ENCODE data around the gene LIPE.

Gene LIPE

DNA sequence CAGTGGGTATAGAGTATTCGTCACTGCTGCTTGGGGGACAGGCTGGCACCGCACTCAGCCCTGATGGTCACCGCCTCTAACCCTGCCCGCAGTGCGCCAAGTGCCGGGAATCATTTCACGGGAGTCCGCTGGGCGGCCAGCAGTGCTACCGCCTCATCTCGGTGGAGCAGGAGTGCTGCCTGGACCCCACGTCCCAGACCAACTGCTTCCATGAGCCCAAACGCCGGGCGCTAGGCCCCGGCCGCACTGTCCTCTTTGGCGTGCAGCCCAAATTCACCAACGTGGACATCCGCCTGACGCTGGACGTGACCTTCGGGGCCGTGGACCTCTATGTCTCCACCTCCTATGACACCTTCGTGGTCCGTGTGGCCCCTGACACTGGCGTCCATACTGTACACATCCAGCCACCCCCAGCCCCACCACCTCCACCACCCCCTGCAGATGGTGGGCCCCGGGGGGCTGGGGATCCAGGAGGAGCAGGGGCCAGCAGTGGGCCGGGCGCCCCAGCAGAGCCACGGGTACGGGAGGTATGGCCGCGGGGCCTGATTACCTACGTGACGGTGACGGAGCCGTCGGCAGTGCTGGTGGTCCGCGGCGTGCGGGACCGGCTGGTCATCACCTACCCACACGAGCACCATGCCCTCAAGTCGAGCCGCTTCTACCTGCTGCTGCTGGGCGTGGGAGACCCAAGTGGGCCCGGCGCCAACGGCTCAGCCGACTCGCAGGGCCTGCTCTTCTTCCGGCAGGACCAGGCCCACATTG lies 51.6 kb downstream of the LIPE start:
- no peak overlapping the region for H3K4me3 ChIP-seq (ENCODE audit: low read depth, low read length)
- no peak for DNase-seq (ENCODE audit: low read depth, low spot score)
- TF ChIP-seq, protein P1, sequence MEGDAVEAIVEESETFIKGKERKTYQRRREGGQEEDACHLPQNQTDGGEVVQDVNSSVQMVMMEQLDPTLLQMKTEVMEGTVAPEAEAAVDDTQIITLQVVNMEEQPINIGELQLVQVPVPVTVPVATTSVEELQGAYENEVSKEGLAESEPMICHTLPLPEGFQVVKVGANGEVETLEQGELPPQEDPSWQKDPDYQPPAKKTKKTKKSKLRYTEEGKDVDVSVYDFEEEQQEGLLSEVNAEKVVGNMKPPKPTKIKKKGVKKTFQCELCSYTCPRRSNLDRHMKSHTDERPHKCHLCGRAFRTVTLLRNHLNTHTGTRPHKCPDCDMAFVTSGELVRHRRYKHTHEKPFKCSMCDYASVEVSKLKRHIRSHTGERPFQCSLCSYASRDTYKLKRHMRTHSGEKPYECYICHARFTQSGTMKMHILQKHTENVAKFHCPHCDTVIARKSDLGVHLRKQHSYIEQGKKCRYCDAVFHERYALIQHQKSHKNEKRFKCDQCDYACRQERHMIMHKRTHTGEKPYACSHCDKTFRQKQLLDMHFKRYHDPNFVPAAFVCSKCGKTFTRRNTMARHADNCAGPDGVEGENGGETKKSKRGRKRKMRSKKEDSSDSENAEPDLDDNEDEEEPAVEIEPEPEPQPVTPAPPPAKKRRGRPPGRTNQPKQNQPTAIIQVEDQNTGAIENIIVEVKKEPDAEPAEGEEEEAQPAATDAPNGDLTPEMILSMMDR (IDR thresholded peaks at IDR 0.05; ENCODE audit: low read depth, low read length), result no peak
- in situ Hi-C loops (cut with HindIII; ENCODE audit: low sequenced_read_pairs), result no loop called here

- TF ChIP-seq, protein P1 (IDR thresholded peaks at IDR 0.05; ENCODE audit: low read depth, low read length), result no peak
- DNase-seq (ENCODE audit: low read depth, low spot score), result no peak
- in situ Hi-C loops (cut with HindIII; ENCODE audit: low sequenced_read_pairs), result no loop called here
- no peak overlapping the region for H3K4me3 ChIP-seq (ENCODE audit: low read depth, low read length)
Observed at GRCh38 chr19:42374826-42375376, 52.3 kb downstream of the LIPE start.

DNA sequence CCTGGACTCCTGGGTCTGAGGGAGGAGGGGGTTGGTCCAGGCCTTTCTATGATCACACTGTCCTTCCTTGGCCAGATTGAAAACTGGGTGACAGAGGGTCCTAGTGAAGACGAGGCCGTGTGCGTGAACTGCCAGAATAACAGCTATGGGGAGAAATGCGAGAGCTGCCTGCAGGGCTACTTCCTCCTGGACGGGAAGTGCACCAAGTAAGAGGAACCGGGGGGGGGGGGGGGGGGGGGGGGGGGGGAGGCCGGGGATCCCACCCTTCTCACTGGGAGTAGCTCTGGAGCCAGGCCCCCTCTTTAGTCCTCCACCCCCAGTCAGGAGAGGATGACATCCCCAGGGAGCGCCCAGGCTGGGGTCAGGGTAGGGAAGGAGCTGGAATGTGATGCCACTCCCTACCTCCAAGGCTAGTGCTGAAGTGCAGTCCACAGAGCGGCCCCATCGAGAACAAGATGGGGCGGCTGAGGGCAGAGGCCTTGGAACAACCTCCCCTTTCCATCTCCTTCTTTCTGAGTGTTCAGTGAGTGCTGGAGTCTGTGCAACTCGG lies 56.5 kb downstream of the LIPE start:
- H3K4me3 ChIP-seq (ENCODE audit: low read depth, low read length), result no peak overlapping the region
- DNase-seq (ENCODE audit: low read depth, low spot score), result peak; percentile 28
- in situ Hi-C loops (cut with HindIII; ENCODE audit: low sequenced_read_pairs), result no loop called here
- TF ChIP-seq, protein P1 (IDR thresholded peaks at IDR 0.05; ENCODE audit: low read depth, low read length), result no peak

DNA sequence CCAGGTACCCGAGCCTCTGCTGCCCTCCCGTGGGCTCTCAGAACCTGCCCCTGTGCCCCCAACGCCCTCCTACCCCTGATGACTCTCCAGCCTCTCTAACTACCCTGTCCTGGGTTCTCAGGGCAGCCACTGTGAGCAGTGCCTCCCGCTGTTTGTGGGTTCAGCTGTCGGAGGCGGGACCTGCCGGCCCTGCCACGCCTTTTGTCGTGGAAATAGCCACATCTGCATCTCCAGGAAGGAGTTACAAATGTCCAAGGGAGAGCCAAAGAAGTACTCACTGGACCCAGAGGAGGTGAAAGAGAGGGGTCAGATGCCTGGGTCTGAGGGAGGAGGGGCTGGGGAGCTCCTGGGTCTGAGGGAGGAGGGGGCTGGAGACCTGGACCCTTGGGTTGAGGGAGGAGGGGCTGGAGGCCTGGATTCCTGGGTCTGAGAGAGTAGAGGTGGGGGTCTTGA lies 57.1 kb downstream of the LIPE start:
- in situ Hi-C loops (cut with HindIII; ENCODE audit: low sequenced_read_pairs), result no loop called here
- no peak overlapping the region for H3K4me3 ChIP-seq (ENCODE audit: low read depth, low read length)
- TF ChIP-seq, protein P1 (IDR thresholded peaks at IDR 0.05; ENCODE audit: low read depth, low read length), result no peak
- DNase-seq (ENCODE audit: low read depth, low spot score), result no peak

DNA sequence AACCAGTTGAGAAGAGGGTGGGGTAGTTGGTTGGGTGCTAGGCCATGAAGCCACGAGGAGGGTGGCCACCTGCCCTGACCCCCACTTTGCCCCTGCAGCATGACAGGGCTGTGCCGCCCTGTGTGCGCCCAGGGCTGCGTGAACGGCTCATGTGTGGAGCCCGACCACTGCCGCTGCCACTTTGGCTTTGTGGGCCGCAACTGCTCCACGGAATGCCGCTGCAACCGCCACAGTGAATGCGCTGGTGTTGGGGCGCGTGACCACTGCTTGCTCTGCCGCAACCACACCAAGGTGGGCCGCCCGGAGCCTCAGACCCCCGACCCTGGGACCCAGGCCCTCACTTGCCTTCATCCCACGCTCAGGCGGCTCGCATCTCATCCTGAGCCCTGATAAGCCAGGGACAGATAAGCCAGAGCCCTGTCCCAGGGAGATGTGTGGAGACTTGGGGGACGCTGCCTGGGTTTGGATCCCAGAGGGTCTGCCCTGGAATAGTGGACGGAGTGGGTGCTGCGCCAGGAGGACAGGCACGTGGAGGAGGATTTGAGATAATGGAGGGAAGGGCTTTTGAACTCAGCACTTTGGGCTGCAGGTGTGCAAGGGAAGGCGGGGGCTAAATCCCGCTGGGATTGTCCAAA lies 57.6 kb downstream of the LIPE start:
- H3K4me3 ChIP-seq (ENCODE audit: low read depth, low read length), result no peak overlapping the region
- in situ Hi-C loops (cut with HindIII; ENCODE audit: low sequenced_read_pairs), result no loop called here
- TF ChIP-seq, protein P1 (IDR thresholded peaks at IDR 0.05; ENCODE audit: low read depth, low read length), result no peak
- DNase-seq (ENCODE audit: low read depth, low spot score), result no peak

DNA sequence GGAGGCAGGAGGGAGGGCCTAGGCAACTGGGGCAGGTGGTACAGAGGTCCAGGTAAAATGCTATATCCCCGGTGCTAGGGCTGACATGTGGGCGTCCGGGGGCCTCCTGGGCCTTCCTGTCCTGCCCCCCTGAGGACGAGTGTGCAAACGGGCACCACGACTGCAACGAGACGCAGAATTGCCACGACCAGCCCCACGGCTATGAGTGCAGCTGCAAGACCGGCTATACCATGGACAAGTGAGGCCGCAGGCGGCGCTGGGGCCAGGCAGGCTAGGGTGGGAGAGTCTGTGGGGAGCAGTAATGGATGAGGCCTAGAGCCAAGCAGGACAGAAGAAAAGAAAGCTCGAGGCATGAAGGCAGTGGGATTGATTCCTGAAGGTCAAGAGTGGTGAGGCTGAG lies 58.4 kb downstream of the LIPE start:
- in situ Hi-C loops (cut with HindIII; ENCODE audit: low sequenced_read_pairs), result no loop called here

More for the DNA sequence above, 58.4 kb downstream of the LIPE start:
- TF ChIP-seq, protein P1 (IDR thresholded peaks at IDR 0.05; ENCODE audit: low read depth, low read length), result no peak
- no peak overlapping the region for H3K4me3 ChIP-seq (ENCODE audit: low read depth, low read length)
- DNase-seq (ENCODE audit: low read depth, low spot score), result no peak

Measured in astrocyte of the spinal cord (primary cell).